Fibroblast of mammary gland (primary cell): ENCODE results near the gene CAVIN1.
"Not testable (repeated sequence)": the region's sequence is repeated elsewhere in the genome, so short reads cannot be mapped to it uniquely, and the experiment has no call there.

ENCODE experiments used
- DNase-seq: peaks from one replicate; pipeline ENCODE4 v3.0.0-alpha.2; 2010; ENCODE audit warnings: low read depth
- H3K4me3 ChIP-seq: 2 replicates; pipeline ENCODE4 v1.5.1; 2011; ENCODE audit warnings: low read depth, mild to moderate bottlenecking, low read length, moderate library complexity; ENCODE audit not compliant: control insufficient read depth
- TF ChIP-seq, protein P1 (sequence below): conservative IDR thresholded peaks from 2 replicates; pipeline ENCODE4 v1.5.1; 2011; ENCODE audit warnings: low read depth, low read length, inconsistent platforms; ENCODE audit not compliant: control insufficient read depth, insufficient read depth

The CAVIN1 gene

DNA sequence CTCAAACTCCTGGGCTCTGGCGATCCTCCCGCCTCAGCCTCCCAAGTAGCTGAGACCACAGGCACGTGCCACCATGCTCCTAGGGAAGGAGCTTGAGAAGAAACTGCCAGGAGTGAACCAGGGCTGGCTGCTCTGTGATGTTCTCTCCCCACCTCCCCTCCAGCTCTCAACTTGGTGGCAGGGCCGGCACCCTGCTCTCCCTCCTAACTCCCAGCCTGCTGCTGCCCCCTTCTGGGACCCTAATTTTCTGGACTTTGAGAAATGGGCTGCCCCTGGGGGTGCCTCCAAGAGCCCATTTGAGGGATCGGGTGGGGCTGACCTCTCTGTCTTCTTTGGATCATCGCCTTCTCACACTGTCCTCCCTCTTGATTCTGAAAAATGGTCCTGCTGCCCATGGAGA, 19.9 kb downstream of the CAVIN1 start:
- H3K4me3 ChIP-seq: no peak overlapping the region
- DNase-seq: no peak
- TF ChIP-seq, protein P1, sequence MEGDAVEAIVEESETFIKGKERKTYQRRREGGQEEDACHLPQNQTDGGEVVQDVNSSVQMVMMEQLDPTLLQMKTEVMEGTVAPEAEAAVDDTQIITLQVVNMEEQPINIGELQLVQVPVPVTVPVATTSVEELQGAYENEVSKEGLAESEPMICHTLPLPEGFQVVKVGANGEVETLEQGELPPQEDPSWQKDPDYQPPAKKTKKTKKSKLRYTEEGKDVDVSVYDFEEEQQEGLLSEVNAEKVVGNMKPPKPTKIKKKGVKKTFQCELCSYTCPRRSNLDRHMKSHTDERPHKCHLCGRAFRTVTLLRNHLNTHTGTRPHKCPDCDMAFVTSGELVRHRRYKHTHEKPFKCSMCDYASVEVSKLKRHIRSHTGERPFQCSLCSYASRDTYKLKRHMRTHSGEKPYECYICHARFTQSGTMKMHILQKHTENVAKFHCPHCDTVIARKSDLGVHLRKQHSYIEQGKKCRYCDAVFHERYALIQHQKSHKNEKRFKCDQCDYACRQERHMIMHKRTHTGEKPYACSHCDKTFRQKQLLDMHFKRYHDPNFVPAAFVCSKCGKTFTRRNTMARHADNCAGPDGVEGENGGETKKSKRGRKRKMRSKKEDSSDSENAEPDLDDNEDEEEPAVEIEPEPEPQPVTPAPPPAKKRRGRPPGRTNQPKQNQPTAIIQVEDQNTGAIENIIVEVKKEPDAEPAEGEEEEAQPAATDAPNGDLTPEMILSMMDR: peak; percentile 7

DNA sequence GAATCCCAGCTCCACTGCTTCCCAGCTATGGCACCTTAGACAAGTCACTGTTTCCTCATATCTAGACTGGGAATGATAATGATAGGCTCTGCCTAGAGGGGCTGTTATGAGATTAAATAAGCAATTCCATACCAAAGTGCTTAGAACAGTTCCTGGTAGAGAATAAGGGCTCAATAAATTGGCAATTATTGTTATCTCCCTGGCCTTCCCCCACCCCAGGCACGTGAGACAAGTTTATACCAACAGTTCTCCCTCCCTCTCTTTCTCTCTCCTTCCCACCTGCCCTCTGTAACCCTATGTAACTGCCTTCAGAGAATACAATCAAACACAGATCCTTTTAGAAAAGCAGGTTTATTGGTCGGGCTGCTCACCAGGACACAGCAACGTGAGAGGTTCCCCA, 20.9 kb downstream of the CAVIN1 start:
- no peak for DNase-seq
- TF ChIP-seq, protein P1: no peak
- H3K4me3 ChIP-seq: no peak overlapping the region

DNA sequence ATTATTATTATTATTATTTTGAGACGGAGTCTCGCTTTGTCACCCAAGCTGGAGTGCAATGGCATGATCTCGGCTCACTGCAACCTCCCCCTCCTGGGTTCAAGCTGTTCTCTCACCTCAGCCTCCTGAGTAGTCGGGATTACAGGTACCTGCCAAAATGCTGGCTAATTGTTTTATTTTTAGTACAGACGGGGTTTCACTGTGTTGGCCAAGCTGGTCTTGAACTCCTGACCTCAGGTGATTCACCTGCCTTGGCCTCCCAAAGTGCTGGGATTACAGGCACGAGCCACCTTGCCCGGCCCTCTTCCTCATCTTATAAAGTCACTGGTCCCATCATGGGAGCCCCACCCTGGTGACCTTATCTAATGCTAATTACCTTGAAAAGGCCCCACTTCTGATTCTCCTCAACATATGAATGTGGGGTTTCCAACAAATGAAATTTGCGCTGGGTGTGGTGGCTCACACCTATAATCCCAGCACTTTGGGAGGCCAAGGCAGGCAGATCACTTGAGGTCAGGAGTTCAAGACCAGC, 22.1 kb downstream of the CAVIN1 start:
- H3K4me3 ChIP-seq, DNase-seq: not testable (repeated sequence)

DNA sequence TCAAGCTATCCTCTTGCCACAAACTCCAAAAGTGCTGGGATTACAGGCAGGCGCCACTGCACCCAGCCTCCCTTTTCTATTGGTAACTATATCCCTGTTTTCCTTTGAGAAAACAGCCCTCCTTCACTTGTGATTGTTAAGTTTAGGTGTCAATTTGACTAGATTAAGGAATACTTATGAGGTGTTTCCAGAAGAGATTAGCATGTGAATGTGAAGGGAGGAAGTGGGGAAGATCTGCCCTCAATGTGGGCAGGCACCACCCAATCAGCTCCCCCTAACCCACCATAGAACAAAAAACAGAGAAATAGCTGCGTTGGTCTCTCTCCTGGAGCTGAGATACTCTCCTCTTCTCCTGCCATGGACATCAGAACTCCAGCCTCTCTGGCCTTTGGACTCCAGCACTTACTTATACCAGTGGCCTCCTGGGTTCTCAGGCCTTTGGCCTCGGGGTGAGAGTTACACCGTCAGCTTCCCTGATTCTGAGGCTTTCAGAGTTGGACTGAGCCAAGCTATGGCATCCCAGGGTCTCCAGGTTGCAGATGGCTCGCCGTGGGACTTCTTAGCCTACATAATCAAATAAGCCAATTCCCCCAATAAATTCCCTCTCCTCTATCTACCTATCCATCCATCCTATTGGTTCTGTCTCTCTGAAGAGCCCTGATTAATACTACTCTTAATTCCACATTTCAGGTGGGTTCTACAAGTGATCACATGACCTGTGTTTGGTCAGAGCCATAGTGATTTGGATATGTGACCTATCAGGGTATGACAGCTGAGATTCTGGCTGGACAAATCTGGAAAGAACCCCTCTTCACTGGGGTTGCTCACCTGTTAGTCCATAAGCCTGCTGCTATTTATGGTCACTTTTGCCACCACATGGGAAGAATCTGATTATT, 22.9 kb downstream of the CAVIN1 start:
- TF ChIP-seq, protein P1: no peak
- no peak for DNase-seq
- H3K4me3 ChIP-seq: no peak overlapping the region

DNA sequence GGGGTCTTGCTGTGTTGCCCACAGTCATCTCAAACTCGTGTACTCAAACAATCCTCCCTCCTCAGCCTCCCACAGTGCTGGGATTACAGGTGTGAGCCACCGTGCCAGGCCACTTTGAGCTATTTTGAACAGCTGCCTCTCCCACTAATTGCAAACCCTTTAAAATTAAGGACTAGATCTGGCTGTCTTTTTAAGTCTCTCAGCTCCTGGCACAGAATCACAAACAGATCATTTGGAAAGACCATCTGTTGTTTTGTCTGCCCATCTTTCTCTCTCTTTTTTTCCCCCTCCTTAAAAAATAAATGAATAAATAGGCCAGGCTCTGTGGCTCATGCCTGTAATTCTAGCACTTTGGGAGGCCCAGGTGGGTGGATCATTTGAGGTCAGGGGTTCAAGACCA, 23.9 kb downstream of the CAVIN1 start:
- TF ChIP-seq, protein P1: no peak
- no peak overlapping the region for H3K4me3 ChIP-seq
- DNase-seq: no peak

DNA sequence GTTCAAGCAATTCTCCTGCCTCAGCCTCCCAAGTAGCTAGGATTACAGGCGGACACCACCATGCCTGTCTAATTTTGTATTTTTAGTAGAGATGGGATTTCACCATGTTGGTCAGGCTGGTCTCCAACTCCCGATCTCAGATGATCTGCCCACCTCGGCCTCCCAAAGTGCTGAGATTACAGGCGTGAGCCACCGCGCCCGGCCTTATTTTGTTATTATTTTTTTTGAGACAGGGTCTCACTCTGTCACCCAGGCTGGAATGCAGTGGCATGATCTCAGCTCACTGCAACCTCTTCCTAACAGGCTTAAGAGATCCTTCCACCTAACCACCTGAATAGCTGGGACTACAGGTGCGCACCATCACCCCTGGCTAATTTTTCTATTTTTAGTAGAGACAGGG, 27.5 kb downstream of the CAVIN1 start:
- H3K4me3 ChIP-seq, DNase-seq: not testable (repeated sequence)

DNA sequence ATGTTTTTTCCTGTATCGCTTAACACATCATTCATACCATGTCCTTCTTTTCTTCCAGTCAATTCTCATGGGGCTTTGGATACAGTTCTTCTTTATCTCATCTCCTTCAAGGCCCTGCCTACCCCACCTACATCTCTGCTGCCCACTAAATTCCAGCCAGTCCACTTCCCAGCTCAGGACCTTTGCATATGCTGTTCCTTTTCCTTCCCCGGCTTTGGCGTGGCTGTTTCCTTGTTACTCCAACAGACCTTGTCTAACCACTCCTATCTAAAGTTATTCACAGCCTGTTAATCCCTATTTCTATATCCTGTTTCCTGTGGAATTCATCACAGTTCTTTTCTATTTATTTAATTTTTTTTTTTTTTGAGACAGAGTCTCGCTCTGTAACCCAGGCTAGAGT, 28.2 kb downstream of the CAVIN1 start:
- H3K4me3 ChIP-seq: no peak overlapping the region
- TF ChIP-seq, protein P1: no peak
- DNase-seq: no peak
